ENCODE results near the gene NT5DC1.

DNA sequence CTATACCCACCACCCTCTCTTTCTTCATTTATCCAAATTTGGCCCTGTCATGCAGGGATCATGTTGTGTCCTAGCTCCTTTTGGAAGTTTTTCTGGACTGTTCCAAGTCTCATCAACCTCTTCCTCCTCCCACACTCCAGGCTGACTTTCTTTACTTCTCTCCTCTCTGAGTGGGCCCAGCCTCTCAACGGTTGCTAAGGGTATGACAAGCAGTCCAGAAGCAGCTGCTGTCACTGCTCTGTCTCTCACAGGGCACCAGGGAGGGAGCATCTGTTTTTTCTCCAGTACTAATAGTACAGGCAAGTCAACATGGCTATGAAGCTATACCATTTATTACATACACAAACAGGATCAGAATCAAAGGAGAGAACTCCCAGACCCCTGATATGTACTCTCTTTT, 8.2 kb downstream of the NT5DC1 start:
- TF ChIP-seq POLR2AphosphoS5 (IDR thresholded peaks at IDR 0.05; ENCODE audit: low read depth) (no peak), CTCF (IDR thresholded peaks at IDR 0.05; ENCODE audit: insufficient read depth, low read length) (no peak)

Data from HL-60 (cell line).